HG02571 (cell line): ENCODE results near the gene SMYD4.
"Not testable (repeated sequence)": the region's sequence is repeated elsewhere in the genome, so short reads cannot be mapped to it uniquely, and the experiment has no call there.

Source experiments
- ATAC-seq: cut with Tn5 transposase; IDR thresholded peaks from one replicate; pipeline ENCODE4 v1.9.1; 2021; ENCODE audit warnings: mild to moderate bottlenecking, moderate library complexity; ENCODE audit not compliant: unreplicated experiment

The SMYD4 gene

DNA sequence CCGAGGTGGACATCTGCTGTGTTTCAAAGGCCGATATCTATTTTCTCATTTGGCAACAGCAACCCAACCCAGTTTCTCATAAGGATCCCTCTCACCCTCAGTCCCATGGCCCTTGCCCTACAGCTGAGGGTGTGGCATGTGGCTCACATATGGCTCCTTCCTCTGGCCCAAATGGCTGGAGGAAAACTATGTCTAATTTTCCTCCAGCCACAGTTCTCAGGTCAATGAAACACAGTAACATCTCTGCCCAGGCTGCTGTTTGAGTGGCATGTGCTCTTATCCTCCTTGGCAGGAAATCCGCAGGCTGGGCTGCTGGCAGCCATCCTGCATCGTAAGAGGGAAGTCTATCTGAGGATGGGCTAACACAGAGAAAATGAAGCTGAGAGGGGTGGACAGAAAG is 43.8 kb downstream of the SMYD4 start:
- ATAC-seq, result no peak

DNA sequence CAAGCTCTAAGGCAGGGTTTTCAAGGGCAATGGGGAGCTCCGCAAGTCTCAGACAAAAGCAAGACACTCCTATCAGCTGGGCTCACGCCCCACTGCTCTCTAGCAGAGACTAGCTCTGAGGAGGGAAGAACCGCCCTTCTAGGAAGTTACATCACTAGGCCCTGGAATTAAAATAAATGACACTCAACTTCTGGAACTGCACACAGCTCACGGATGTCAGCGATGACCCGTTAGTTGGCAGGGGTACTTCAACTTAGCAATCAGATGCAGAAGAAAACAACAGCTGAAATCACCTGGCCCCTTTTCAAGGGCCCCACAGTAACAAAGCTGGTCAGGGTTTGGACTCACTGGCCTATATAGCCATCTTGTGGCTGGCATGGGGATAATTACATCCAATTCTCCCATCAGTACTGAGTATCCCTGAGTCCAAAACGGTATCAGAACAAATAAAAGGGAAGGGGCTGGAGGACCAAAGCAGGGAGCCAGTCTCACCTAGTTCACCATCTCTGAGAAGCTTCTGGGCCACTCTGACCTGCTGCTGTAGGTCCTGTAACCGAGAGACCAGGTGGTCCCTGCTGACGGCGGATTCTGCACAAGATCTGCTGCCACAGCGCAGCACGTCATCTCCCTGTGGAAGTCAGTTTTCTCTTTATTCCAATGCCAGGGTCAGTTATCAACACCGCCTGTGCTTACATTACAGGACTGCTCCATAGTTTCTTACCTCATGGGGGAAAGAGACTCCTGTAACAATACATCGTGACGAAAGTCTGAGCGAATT is 45.7 kb downstream of the SMYD4 start:
- no peak for ATAC-seq

DNA sequence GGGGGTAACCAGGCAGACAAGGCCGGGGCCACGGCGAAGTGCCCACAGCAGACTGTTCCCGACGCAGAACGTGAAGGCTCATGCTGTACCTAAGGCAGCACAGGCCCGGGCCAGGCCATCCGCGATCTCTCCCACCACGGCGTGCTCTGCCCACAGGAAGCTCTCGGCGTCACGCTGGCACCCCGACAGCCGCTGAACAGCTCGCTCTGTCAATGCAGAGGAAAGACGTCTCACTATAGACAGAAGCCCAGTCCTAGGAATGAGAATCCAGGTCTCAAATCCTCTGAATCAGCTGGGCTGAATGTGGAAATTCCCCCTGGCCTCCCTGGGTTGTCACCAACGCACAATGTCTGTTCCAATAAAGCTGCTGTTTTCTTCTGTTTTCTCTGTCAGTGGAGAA is 46.4 kb downstream of the SMYD4 start:
- no peak for ATAC-seq

DNA sequence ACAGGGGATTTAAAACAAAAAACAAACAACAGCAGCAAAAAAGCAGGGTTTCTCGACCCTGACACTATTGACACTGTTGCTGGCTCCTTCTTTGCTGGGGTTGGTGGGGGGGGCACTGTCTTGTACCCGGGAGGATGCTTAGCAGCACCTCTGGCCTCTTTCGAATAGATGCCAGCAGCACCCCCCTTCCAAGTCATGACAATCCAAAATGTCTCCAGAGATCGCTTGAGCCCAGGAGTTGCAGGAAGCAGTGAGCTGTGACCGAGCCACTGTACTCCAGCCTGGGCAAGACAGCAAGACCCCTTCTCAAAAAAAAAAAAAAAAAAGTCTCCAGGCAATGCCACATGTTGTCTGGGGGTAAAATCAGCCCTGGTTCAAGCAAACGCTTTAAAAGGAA is 47.5 kb downstream of the SMYD4 start:
- no peak for ATAC-seq

DNA sequence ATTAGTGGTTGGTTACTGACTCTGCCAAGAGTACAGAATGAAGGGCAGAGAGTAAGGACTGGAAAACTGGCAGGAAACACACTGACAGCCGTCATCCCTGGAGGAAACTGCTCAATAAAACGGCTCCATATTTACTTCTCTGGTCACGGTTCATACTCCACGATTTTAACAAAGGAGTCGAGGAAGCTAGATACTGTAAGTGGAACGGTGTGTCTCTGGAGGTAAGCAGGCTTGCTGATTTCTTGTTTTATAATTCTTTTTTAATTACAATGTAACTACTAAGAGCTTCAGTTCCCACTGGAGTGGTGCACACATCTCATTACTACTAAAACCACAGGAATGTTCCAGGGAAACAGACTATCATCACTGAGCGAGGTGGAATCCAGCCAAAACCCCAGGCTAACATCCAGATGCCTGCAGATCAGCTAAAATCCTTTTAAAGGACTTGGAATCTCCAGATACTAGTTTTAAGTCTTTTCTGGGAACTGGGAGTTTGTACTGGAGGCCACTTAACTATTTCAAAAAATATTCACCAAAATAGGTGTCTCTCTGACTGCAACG is 50.1 kb downstream of the SMYD4 start:
- no peak for ATAC-seq

DNA sequence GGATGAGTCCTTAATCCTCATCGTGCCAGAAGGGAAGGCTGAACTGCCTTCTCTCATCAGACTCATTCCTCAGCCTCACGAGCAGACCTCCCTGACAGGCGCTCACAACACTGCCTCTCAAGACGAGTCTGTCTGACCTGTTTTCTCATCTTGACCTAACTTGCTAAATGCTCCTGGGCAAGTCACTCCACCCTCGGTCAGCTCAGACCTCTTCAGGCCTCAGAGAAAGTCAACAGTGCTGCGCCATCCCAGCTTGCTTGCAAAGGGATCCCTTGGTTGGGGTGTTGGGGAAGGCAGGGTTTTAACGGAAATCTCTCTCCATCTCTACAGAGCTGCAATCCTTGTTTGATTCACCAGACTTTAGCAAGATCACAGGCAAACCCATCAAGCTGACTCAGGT is 52.8 kb downstream of the SMYD4 start:
- no peak for ATAC-seq

DNA sequence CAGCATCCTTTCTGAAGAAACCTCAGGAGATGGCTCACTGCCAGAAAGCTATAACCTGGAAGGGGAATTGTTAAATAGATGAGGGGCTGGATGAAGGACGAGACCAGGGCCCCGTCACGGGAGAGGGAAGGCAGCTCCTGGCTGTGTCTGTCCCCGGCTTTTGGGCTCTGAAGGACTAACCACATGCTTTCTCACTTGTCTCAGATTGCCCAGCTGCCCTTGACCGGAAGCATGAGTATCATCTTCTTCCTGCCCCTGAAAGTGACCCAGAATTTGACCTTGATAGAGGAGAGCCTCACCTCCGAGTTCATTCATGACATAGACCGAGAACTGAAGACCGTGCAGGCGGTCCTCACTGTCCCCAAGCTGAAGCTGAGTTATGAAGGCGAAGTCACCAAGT is 53.4 kb downstream of the SMYD4 start:
- no peak for ATAC-seq

DNA sequence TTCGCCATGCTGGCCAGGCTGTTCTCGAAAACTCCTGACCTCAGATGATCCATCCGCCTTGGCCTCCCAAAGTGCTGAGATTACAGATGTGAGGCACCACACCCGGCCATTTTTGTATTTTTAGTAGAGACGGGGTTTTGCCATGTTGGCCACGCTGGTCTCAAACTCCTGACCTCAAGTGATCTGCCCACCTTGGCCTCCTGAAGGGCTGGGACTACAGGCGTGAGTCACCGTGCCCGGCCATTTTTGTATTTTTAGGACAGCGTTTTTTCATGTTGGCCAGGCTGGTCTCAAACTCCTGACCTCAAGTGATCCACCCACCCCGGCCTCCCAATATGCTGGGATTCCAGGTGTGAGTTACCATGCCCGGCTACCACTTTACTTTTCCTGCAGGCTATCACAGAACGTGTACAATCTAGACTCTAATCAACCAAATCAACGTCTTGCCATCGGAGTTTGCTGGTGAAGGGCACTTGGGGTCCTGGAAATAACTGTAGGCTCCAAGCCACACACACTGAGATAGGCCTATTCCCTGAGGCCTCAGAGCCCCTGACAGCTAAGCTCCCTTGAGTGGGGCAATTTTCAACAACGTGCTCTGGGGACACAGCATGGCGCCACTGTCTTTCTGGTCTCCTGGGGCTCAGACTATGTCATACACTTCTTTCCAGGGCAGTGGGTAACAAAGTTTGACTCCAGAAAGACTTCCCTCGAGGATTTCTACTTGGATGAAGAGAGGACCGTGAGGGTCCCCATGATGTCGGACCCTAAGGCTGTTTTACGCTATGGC is 55.1 kb downstream of the SMYD4 start:
- ATAC-seq, result no peak

DNA sequence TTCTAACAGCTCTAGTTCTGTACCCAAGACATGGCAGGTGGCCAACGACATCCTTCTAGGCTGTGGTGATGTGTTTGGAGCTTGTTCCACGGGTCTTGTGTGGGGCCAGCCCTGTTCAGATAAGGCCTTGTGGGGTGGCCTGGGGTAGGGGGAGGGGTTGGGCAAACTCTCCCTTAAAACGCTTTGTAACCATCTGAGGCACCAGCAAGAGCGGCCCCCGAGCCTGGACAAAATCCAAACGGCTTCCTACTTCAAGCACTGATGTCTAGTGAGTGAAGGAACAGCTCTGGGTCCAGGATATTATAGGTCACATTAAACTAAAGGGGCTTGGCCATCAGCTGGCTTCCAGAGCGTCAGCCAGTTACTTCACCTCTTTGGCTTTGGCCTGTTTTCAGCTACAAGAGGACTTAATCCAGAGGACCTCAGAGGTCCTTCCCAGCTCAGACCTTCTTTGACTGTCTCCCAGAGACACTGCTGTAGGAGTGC is 56.0 kb downstream of the SMYD4 start:
- no peak for ATAC-seq

DNA sequence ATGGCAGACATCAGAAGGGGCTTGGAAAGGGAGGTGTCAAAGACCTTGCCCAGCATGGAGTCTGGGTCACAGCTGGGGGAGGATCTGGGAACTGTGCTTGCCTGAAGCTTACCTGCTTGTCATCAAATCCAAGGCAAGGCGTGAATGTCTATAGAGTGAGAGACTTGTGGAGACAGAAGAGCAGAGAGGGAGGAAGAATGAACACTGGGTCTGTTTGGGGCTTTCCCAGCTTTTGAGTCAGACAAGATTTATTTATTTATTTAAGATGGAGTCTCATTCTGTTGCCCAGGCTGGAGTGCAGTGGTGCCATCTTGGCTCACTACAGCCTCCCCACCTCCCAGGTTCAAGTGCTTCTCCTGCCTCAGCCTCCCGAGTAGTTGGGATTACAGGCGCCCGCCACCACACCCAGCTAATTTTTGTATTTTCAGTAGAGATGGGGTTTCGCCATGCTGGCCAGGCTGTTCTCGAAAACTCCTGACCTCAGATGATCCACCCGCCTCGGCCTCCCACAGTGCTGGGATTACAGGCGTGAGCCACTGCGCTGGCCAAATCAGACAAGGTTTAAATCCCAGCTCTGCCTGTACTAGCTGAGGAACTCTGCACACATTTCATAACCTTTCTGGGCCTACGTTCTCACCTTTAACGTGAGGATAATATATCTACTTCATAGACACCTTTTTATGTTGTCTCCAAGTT is 56.6 kb downstream of the SMYD4 start:
- ATAC-seq, result not testable (repeated sequence)

DNA sequence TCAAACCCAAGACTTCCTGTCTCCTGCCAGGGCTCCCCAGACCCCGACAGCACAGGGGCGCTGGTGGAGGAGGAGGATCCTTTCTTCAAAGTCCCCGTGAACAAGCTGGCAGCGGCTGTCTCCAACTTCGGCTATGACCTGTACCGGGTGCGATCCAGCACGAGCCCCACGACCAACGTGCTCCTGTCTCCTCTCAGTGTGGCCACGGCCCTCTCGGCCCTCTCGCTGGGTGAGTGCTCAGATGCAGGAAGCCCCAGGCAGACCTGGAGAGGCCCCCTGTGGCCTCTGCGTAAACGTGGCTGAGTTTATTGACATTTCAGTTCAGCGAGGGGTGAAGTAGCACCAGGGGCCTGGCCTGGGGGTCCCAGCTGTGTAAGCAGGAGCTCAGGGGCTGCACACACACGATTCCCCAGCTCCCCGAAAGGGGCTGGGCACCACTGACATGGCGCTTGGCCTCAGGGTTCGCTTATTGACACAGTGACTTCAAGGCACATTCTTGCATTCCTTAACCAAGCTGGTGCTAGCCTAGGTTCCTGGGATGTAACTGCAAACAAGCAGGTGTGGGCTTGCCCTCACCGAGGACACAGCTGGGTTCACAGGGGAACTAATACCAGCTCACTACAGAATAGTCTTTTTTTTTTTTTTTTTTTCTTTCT is 59.8 kb downstream of the SMYD4 start:
- no peak for ATAC-seq

DNA sequence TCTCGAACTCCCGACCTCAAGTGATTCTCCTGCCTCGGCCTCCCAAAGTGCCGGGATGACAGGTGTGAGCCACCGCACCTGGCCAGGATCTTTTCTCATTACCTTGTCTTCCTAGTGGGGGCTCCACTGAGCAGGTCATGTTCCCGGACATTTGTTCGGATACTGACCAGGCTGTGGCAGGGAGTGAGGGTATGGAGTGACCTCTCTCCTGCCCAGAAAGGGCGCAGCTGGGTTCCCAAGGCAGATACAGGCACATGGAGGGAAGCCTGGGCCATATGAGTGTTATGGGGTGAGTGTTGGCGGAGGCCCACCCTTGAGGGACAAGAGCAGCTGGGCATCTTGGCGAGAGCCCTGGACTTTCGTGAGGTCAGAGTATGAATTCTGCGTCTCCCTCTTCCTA is 62.3 kb downstream of the SMYD4 start:
- no peak for ATAC-seq

DNA sequence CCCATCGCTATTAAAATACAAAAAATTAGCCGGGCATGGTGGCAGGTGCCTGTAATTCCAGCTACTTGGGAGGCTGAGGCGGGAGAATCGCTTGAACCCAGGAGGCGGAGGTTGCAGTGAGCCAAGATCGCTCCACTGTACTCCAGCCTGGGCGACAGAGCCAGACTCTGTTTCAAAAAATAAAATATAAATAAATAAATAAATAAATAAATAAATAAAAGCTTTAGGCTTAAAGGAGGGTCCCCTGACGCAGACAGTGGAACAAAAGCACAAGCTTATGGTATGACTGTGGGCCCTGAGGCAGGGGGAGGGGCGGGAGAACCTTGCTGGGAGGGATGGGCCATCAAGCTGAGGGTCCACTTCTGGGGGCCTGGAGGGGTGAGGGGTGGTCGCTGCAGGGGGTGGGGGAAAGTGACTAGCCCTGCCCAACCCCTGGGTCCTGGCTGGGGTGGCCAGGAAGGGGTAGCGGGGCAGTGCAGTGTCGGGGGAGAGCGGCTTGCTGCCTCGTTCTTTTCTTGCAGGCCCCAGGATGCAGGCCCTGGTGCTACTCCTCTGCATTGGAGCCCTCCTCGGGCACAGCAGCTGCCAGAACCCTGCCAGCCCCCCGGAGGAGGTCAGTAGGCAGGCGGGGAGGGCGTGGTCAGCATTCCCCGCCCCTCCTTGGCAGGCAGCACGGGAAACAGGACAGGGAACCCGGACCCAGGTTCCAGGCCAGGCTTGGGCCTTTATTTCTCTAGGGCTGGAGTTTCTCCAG is 63.1 kb downstream of the SMYD4 start:
- ATAC-seq, result no peak

DNA sequence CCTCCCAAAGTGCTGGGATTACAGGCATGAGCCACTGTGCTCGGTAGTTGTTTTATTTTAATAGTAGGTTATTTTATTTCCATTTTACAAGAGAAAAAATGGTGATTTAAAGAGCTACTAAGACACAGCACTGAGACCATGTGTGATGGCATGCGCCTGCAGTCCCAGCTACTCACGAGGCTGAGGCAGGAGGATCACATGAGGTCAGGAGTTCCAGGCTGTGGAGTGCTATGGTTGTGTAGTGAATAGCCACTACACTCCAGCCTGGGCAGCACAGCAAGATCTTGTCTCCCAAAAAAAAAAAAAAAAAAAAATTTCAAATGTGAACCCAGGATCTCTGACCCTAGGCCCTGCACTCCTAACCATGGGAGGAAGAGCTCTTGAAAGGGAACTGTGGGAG is 64.1 kb downstream of the SMYD4 start:
- no peak for ATAC-seq

DNA sequence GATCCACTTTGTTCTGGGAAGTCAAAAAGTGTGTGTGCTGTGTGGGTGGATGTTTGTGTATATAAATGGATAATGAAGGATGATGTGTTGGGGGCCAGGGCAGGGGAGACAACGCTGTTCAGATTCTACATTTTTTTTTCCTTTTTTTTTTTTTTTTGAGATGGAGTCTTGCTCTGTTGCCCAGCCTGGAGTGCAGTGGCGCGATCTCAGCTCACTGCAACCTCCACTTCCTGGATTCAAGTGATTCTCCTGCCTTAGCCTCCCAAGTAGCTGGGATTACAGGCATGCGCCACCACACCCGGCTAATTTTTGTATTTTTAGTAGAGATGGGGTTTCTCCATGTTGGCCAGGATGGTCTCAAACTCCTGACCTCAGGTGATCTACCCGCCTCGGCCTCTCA is 65.0 kb downstream of the SMYD4 start:
- ATAC-seq, result not testable (repeated sequence)

DNA sequence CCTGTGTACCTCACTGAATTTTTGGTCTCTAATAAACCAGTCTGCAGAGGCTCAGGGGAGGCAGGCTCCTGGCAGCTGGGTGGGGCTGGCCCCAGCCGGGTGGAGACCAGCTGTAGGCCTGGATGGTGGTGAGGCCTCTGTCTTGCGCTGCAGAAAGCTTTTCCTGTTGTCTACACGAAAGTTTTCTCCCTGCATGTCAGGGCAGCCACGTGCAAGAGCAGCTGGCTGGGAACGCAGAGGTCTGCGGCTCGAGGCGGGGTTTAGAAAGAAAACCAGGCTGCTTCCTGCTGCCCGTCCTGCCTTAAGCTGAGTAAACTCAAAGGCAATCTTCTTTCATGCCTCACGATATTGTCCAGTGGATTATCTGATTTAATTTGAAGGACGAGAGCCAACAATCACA is 65.4 kb downstream of the SMYD4 start:
- no peak for ATAC-seq

DNA sequence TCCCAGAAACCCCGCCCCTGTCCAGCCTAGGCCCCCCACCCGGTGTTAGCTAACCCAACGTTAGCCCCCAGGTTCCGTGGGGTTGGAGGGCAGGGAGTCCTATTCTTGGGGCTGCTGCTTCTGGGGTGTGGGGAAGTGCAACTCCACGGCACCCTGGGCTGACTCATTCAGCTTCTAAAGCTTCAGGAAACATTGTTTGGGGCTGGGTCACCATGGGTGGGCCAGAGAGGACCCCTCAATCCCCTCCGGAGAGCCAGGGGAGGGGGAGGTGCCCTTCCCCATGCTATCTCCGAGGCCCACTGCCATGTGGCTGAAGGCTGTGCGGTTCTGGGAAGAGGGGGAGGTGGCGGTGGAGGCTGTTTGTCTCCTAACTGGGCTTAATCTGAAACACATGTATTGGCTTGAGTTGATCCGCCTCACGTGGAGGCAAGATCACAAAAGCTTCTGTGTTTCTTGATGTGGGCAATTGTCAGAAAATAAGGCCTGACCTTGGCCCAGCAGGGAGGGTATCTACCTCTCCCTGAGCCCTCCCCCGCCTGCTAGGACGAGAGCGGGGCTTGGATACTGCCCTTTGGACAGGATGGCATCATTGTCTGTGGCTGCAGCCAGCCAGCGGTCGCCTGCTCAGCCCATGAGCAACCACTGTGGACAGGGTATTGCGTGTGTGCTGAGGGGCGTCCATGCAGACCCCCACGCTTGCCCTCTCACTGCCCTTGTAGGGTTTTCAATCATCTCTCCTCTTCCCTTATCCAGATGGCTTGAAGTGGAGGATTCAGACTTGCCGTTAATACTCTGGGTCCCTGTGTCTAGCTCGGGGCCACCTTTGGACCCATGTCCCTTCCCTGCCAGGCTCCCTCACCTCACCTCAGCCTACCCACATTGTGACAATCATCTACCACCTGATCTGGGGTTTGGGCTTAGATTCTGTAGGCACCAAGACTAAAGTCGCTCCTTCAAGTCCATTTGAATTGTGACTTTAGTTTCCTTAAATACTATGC is 66.5 kb downstream of the SMYD4 start:
- ATAC-seq, result no peak

DNA sequence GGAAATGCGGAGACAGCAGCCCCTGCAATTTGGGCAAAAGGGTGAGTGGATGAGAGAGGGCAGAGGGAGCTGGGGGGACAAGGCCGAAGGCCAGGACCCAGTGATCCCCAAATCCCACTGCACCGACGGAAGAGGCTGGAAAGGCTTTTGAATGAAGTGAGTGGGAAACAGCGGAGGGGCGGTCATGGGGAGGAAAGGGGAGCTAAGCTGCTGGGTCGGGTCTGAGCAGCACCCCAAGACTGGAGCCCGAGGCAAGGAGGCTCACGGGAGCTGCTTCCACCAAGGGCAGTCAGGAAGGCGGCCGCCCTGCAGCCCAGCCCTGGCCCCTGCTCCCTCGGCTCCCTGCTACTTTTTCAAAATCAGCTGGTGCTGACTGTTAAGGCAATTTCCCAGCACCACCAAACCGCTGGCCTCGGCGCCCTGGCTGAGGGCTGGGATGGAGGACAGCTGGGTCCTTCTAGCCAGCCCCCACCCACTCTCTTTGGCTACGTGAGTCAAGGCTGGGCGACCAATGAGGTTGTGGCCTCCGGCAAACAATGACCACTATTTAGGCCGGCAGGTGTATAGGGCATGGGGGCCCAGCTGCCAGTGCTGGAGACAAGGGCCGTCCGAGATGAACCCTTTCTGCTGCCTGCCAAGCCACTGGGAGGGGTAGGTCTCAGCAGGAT is 67.3 kb downstream of the SMYD4 start:
- no peak for ATAC-seq
